H9 (cell line): ENCODE data around the gene BACH2. TPM values are rescaled to one million over a fixed set of nuclear protein-coding genes. Genes with fewer than 3 reads are reported as not detected.

Experiments used
- DNase-seq: peaks from one replicate; pipeline ENCODE4 v3.0.0-alpha.2; 2017
- H2AFZ ChIP-seq: one replicate; pipeline ENCODE4 v1.6.1; 2013; ENCODE audit warnings: mild to moderate bottlenecking, low read length, control low read depth, moderate library complexity
- H2AK5ac ChIP-seq: 2 replicates; pipeline ENCODE4 v1.6.1; 2013; ENCODE audit warnings: low read length, control low read depth, mixed read lengths; ENCODE audit not compliant: insufficient read length
- H2BK120ac ChIP-seq: one replicate; pipeline ENCODE4 v1.6.1; 2013; ENCODE audit warnings: low read depth, mild to moderate bottlenecking, low read length, control low read depth, inconsistent platforms; ENCODE audit not compliant: poor library complexity, severe bottlenecking
- H2BK12ac ChIP-seq: 2 replicates; pipeline ENCODE4 v1.6.1; 2013; ENCODE audit warnings: low read length, control low read depth, mixed read lengths, low read depth; ENCODE audit not compliant: insufficient read length
- H2BK15ac ChIP-seq: 2 replicates; pipeline ENCODE4 v1.6.1; 2013; ENCODE audit warnings: low read depth, low read length, control low read depth
- H2BK20ac ChIP-seq: one replicate; pipeline ENCODE4 v1.6.1; 2013; ENCODE audit warnings: low read depth, mild to moderate bottlenecking, low read length, control low read depth, inconsistent platforms; ENCODE audit not compliant: poor library complexity, severe bottlenecking
- H2BK5ac ChIP-seq: 2 replicates; pipeline ENCODE4 v1.6.1; 2013; ENCODE audit warnings: low read length, control low read depth, mixed read lengths; ENCODE audit not compliant: insufficient read length
- H3K14ac ChIP-seq: 2 replicates; pipeline ENCODE4 v1.6.1; 2013; ENCODE audit warnings: low read length, control low read depth; ENCODE audit not compliant: insufficient read depth
- H3K18ac ChIP-seq: 2 replicates; pipeline ENCODE4 v1.6.1; 2013; ENCODE audit warnings: low read depth, mild to moderate bottlenecking, mixed read lengths, low read length, control low read depth; ENCODE audit not compliant: insufficient read length
- H3K23ac ChIP-seq: 2 replicates; pipeline ENCODE4 v1.6.1; 2013; ENCODE audit warnings: low read length, control low read depth, mixed read lengths, low read depth; ENCODE audit not compliant: insufficient read length
- H3K23me2 ChIP-seq: 2 replicates; pipeline ENCODE4 v1.6.1; 2013; ENCODE audit warnings: low read depth, mild to moderate bottlenecking, mixed read lengths, low read length, control low read depth; ENCODE audit not compliant: insufficient read length, poor library complexity, severe bottlenecking
- H3K27ac ChIP-seq: 2 replicates; pipeline ENCODE4 v1.5.1; 2013; ENCODE audit warnings: low read length, control low read depth, mixed read lengths, low read depth; ENCODE audit not compliant: insufficient read length
- H3K27me3 ChIP-seq: 2 replicates; pipeline ENCODE4 v1.6.1; 2013; ENCODE audit warnings: low read length, control low read depth, inconsistent platforms; ENCODE audit not compliant: insufficient read depth
- H3K4ac ChIP-seq: 2 replicates; pipeline ENCODE4 v1.6.1; 2013; ENCODE audit warnings: low read depth, mild to moderate bottlenecking, control low read depth, inconsistent platforms, low read length, moderate library complexity
- H3K4me1 ChIP-seq: 2 replicates; pipeline ENCODE4 v1.6.1; 2013; ENCODE audit warnings: low read length, control low read depth, inconsistent platforms; ENCODE audit not compliant: insufficient read depth
- H3K4me2 ChIP-seq: 2 replicates; pipeline ENCODE4 v1.6.1; 2013; ENCODE audit warnings: low read length, control low read depth, mixed read lengths; ENCODE audit not compliant: insufficient read length, insufficient read depth
- H3K56ac ChIP-seq: 2 replicates; pipeline ENCODE4 v1.6.1; 2013; ENCODE audit warnings: low read depth, mild to moderate bottlenecking, mixed read lengths, low read length, control low read depth; ENCODE audit not compliant: insufficient read length
- H3K79me1 ChIP-seq: 2 replicates; pipeline ENCODE4 v1.6.1; 2013; ENCODE audit warnings: low read depth, mild to moderate bottlenecking, moderate library complexity, low read length, control low read depth, inconsistent platforms; ENCODE audit not compliant: insufficient read depth, poor library complexity, severe bottlenecking
- H3K79me2 ChIP-seq: 2 replicates; pipeline ENCODE4 v1.6.1; 2013; ENCODE audit warnings: low read length, control low read depth, inconsistent platforms; ENCODE audit not compliant: insufficient read depth
- H3K9ac ChIP-seq: 2 replicates; pipeline ENCODE4 v1.6.1; 2013; ENCODE audit warnings: low read length, control low read depth, mixed read lengths; ENCODE audit not compliant: insufficient read length; ENCODE audit errors: extremely low read depth
- H3K9me3 ChIP-seq: one replicate; pipeline ENCODE4 v1.6.1; 2013; ENCODE audit warnings: low read depth, low read length, inconsistent platforms; ENCODE audit not compliant: control insufficient read depth
- H3T11ph ChIP-seq: one replicate; pipeline ENCODE4 v1.6.1; 2013; ENCODE audit warnings: mild to moderate bottlenecking, low read length, control low read depth, inconsistent platforms
- H4K20me1 ChIP-seq: one replicate; pipeline ENCODE4 v1.6.1; 2013; ENCODE audit not compliant: control insufficient read depth, insufficient read length, insufficient read depth
- H4K5ac ChIP-seq: 2 replicates; pipeline ENCODE4 v1.6.1; 2013; ENCODE audit warnings: low read depth, mild to moderate bottlenecking, mixed read lengths, low read length, control low read depth; ENCODE audit not compliant: insufficient read length
- H4K8ac ChIP-seq: replicated peaks from 2 replicates; pipeline ENCODE4 v1.6.1; 2013; ENCODE audit warnings: low read length, control low read depth, mixed read lengths, low read depth; ENCODE audit not compliant: insufficient read length
- H4K91ac ChIP-seq: 2 replicates; pipeline ENCODE4 v1.6.1; 2013; ENCODE audit warnings: low read depth, mild to moderate bottlenecking, moderate library complexity, mixed read lengths, low read length, control low read depth; ENCODE audit not compliant: insufficient read length
- H3K27ac Mint-ChIP-seq, 3 experiments: 2 replicates in 2 of 3; 3 replicates in 1 of 3; pipeline ENCODE4 v1.8.0; 2020 to 2021; ENCODE audit warnings: mixed read lengths in 3 of 3, mild to moderate bottlenecking in 1 of 3, moderate library complexity in 1 of 3
- H3K27me3 Mint-ChIP-seq: 2 replicates; pipeline ENCODE4 v1.8.0; 2021; ENCODE audit warnings: low read depth, mild to moderate bottlenecking, moderate library complexity, mixed read lengths
- H3K36me3 Mint-ChIP-seq, 3 experiments: 2 replicates in 2 of 3; 3 replicates in 1 of 3; pipeline ENCODE4 v1.8.0; 2020 to 2021; ENCODE audit warnings: low read depth in 3 of 3, mixed read lengths in 3 of 3; ENCODE audit not compliant: insufficient read depth in 1 of 3
- H3K4me1 Mint-ChIP-seq, 2 experiments: 2 replicates each; pipeline ENCODE4 v1.8.0; 2020; ENCODE audit warnings: mixed read lengths in 2 of 2
- H3K4me3 Mint-ChIP-seq, 2 experiments: 2 replicates in 1 of 2; 3 replicates in 1 of 2; pipeline ENCODE4 v1.8.0; 2020 to 2021; ENCODE audit warnings: mild to moderate bottlenecking in 2 of 2, mixed read lengths in 2 of 2, moderate library complexity in 1 of 2
- H3K9me3 Mint-ChIP-seq, 2 experiments: 2 replicates in 1 of 2; 3 replicates in 1 of 2; pipeline ENCODE4 v1.8.0; 2020; ENCODE audit warnings: mild to moderate bottlenecking in 2 of 2, mixed read lengths in 2 of 2, moderate library complexity in 1 of 2
- CTCF ChIP-seq: fragments of 200-600 bp; sonication (generic); conservative IDR thresholded peaks from 3 replicates; pipeline ENCODE4 v1.8.0; 2021; ENCODE audit warnings: antibody characterized with exemption, mild to moderate bottlenecking
- WGBS: extraction: QIAGEN DNeasy Blood & Tissue Kit; methylation state at CpG from one replicate; pipeline ENCODE4 v1.1.7; 2013; ENCODE audit warnings: missing lambda C conversion rate, low lambda C conversion rate, mixed read lengths; ENCODE audit not compliant: insufficient read length; ENCODE audit errors: extremely low coverage; 5-methylcytosine and 5-hydroxymethylcytosine counted together
- total RNA-seq: library from RNA; stranded (reverse); gene quantifications from 2 replicates; pipeline ENCODE4 v1.2.1, GENCODE V29; 2021

BACH2 gene
- total RNA-seq, 1 experiment from 2014 or later, result 2.0 TPM

GRCh38 chr6:90095145-90095544 lies 201.5 kb downstream of the BACH2 start:
- no peaks in the 10 kb centered on the region for H4K20me1 ChIP-seq
- no peak overlapping the region for H3T11ph ChIP-seq
- H2BK15ac ChIP-seq, result no peak overlapping the region
- no peak for DNase-seq
- H3K4ac ChIP-seq, result no peak overlapping the region
- H2BK12ac ChIP-seq, result no peak overlapping the region
- TF ChIP-seq CTCF, result no peak
- no peaks in the 10 kb centered on the region for H3K9me3 Mint-ChIP-seq
- no peaks in the 10 kb centered on the region for H3K4me1 ChIP-seq
- no peak overlapping the region for H3K18ac ChIP-seq
- H3K27me3 ChIP-seq, result no peaks in the 10 kb centered on the region
- H3K27ac Mint-ChIP-seq, result no peak overlapping the region
- no peak overlapping the region for H3K14ac ChIP-seq
- no peaks in the 10 kb centered on the region for H3K27me3 Mint-ChIP-seq
- H2AK5ac ChIP-seq, result no peak overlapping the region
- H3K27ac ChIP-seq, result no peak overlapping the region
- no peaks in the 10 kb centered on the region for H3K79me2 ChIP-seq
- no peaks in the 10 kb centered on the region for H3K36me3 Mint-ChIP-seq
- H3K4me3 Mint-ChIP-seq, result no peak overlapping the region
- no CpG with 5 or more reads among the region's 2 CpGs for WGBS
- no peak overlapping the region for H2BK120ac ChIP-seq
- H3K9ac ChIP-seq, result no peak overlapping the region
- no peaks in the 10 kb centered on the region for H3K79me1 ChIP-seq
- no peak overlapping the region for H2AFZ ChIP-seq
- no peak overlapping the region for H2BK5ac ChIP-seq
- H3K23me2 ChIP-seq, result no peaks in the 10 kb centered on the region
- H4K91ac ChIP-seq, result no peak overlapping the region
- no peak overlapping the region for H3K56ac ChIP-seq
- no peak overlapping the region for H4K8ac ChIP-seq
- H3K9me3 ChIP-seq, result no peaks in the 10 kb centered on the region
- H4K5ac ChIP-seq, result no peak overlapping the region
- no peak overlapping the region for H3K4me2 ChIP-seq
- no peak overlapping the region for H3K23ac ChIP-seq
- H3K4me1 Mint-ChIP-seq, result no peaks in the 10 kb centered on the region
- no peak overlapping the region for H2BK20ac ChIP-seq
